Bronchial epithelial cell (primary cell): ENCODE results near the gene TRABD. TPM values are rescaled to one million over a fixed set of nuclear protein-coding genes. Genes with fewer than 3 reads are reported as not detected.
A peak's percentile ranks its signal among the peaks of the same experiment; 100 is the strongest.
"Not testable (repeated sequence)": the region's sequence is repeated elsewhere in the genome, so short reads cannot be mapped to it uniquely, and the experiment has no call there.

ENCODE experiments used
- DNase-seq: peaks from one replicate; pipeline ENCODE4 v3.0.0-alpha.2; 2010; ENCODE audit warnings: low read depth
- FAIRE-seq: peaks from 2 replicates; lab custom pipeline; 2011; peaks lifted over from hg19 to GRCh38; lab: Jason Lieb, UNC
- H3K27me3 ChIP-seq: 2 replicates; pipeline ENCODE4 v1.5.1; 2011; ENCODE audit warnings: low read length; ENCODE audit not compliant: control insufficient read depth, insufficient read depth
- H3K36me3 ChIP-seq: 2 replicates; pipeline ENCODE4 v1.5.1; 2011; ENCODE audit warnings: low read length; ENCODE audit not compliant: control insufficient read depth, insufficient read depth
- H3K4me3 ChIP-seq: 2 replicates; pipeline ENCODE4 v1.5.1; 2011; ENCODE audit warnings: mild to moderate bottlenecking, low read depth, low read length, control low read depth
- CTCF ChIP-seq: IDR thresholded peaks from 2 replicates; pipeline ENCODE4 v1.5.1; 2011; ENCODE audit warnings: mild to moderate bottlenecking, moderate library complexity, low read length, control low read depth, inconsistent platforms; ENCODE audit not compliant: insufficient read depth, severe bottlenecking
- total RNA-seq: library from RNA; depleted of rRNA; stranded (reverse); fragments of >200 nt; gene quantifications from 2 replicates; pipeline ENCODE4 v1.2.1, GENCODE V29; 2014

TRABD gene
- total RNA-seq, 1 donor from 2014 or later, result 43.7 TPM

- DNase-seq, result no peak
- no peak for FAIRE-seq
- Histone ChIP-seq H3K27me3 (no peaks in the 10 kb centered on the region), H3K36me3 (no peaks in the 10 kb centered on the region), H3K4me3 (no peak overlapping the region)
- no peak for TF ChIP-seq CTCF
These were observed 24.8 kb upstream of the TRABD start for GRCh38 chr22:50160947-50161346.

GRCh38 chr22:50161508-50162390 is 24.0 kb upstream of the TRABD start:
- FAIRE-seq (no peak), DNase-seq (no peak)
- Histone ChIP-seq H3K27me3 (no peaks in the 10 kb centered on the region), H3K36me3 (no peaks in the 10 kb centered on the region), H3K4me3 (no peak overlapping the region)
- no peak for TF ChIP-seq CTCF

GRCh38 chr22:50162391-50162956 is 23.2 kb upstream of the TRABD start:
- peak; percentile 18 for FAIRE-seq
- no peak for DNase-seq

GRCh38 chr22:50165436-50166123 is 20.1 kb upstream of the TRABD start:
- DNase-seq, result no peak
- H3K36me3 ChIP-seq, result no peaks in the 10 kb centered on the region
- FAIRE-seq, result no peak
- no peak overlapping the region for H3K4me3 ChIP-seq
- peaks cover 3% of the 10 kb centered on the region for H3K27me3 ChIP-seq
- TF ChIP-seq CTCF, result no peak

More at GRCh38 chr22:50162391-50162956, 23.2 kb upstream of the TRABD start:
- Histone ChIP-seq H3K4me3 (no peak overlapping the region), H3K36me3 (no peaks in the 10 kb centered on the region), H3K27me3 (no peaks in the 10 kb centered on the region)
- no peak for TF ChIP-seq CTCF

GRCh38 chr22:50167689-50168489 is 17.8 kb upstream of the TRABD start:
- no peak for FAIRE-seq
- H3K36me3 ChIP-seq, result no peaks in the 10 kb centered on the region
- TF ChIP-seq CTCF, result no peak

GRCh38 chr22:50168490-50169180 is 17.1 kb upstream of the TRABD start:
- DNase-seq, FAIRE-seq, H3K4me3 ChIP-seq, H3K36me3 ChIP-seq, H3K27me3 ChIP-seq: not testable (repeated sequence)

More at GRCh38 chr22:50167689-50168489, 17.8 kb upstream of the TRABD start:
- Histone ChIP-seq H3K27me3 (peaks cover 3% of the 10 kb centered on the region), H3K4me3 (no peak overlapping the region)
- no peak for DNase-seq
